ENCODE data around the gene SOX6. TPM values are rescaled to one million over a fixed set of nuclear protein-coding genes. Genes with fewer than 3 reads are reported as not detected.
A peak's percentile ranks its signal among the peaks of the same experiment; 100 is the strongest.

Gene SOX6
- total and polyA plus RNA-seq, 2 donors (not counting 1 experiment from before 2014, with no cell fraction given), result 3.0 to 5.1 TPM

DNA sequence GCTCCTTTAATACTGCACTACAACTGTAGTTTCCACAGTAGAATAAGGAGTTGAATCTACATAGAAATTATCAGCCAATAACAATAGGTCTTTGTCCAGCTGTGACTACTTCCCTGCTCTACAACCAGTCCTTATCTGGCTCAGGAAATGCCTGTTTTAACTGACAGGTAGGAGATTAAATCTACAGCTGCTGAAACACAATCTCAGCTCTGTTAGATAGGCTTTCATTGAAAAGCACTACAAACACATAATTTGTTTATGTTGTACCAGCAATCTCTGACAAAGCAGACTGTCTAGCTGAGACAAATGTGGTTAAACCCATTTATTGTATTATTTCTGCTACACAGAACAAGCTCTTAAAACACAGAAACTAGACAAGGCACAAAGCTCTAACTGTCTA lies 230.0 kb downstream of the SOX6 start:
- no peaks in the 10 kb centered on the region for H3K9me3 ChIP-seq (ENCODE audit: control insufficient read depth, insufficient read depth, low read depth, low read length)
- H3K4me3 ChIP-seq (replicated peaks in 1 of 4; ENCODE audit: control extremely low read depth in 1 of 4, insufficient read depth in 1 of 4, low read depth in 3 of 4, low read length in 4 of 4), result no peak overlapping the region
- no peaks in the 10 kb centered on the region for H3K36me3 ChIP-seq (ENCODE audit: control insufficient read depth, insufficient read depth, low read length)
- H3K4me1 ChIP-seq (ENCODE audit: control insufficient read depth, extremely low read depth, insufficient read depth, low read length), result no peaks in the 10 kb centered on the region
- no peak overlapping the region for H3K4me2 ChIP-seq (ENCODE audit: extremely low read depth, insufficient read depth, low read length)
- H3K9ac ChIP-seq (ENCODE audit: insufficient read depth, low read length), result no peak overlapping the region
- no peak overlapping the region for H2AFZ ChIP-seq (ENCODE audit: low read length)
- no peaks in the 10 kb centered on the region for H3K27me3 ChIP-seq (ENCODE audit: control insufficient read depth, insufficient read depth, low read length)
- TF ChIP-seq, protein P1, sequence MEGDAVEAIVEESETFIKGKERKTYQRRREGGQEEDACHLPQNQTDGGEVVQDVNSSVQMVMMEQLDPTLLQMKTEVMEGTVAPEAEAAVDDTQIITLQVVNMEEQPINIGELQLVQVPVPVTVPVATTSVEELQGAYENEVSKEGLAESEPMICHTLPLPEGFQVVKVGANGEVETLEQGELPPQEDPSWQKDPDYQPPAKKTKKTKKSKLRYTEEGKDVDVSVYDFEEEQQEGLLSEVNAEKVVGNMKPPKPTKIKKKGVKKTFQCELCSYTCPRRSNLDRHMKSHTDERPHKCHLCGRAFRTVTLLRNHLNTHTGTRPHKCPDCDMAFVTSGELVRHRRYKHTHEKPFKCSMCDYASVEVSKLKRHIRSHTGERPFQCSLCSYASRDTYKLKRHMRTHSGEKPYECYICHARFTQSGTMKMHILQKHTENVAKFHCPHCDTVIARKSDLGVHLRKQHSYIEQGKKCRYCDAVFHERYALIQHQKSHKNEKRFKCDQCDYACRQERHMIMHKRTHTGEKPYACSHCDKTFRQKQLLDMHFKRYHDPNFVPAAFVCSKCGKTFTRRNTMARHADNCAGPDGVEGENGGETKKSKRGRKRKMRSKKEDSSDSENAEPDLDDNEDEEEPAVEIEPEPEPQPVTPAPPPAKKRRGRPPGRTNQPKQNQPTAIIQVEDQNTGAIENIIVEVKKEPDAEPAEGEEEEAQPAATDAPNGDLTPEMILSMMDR (conservative IDR thresholded peaks at IDR 0.05 in 1 of 2, IDR thresholded peaks at IDR 0.05 in 1 of 2; ENCODE audit: low read depth in 1 of 2, low read length in 2 of 2), result no peak
- TF ChIP-seq EZH2 (IDR thresholded peaks at IDR 0.05; ENCODE audit: low read length, missing control alignments), result no peak
- H4K20me1 ChIP-seq (ENCODE audit: control insufficient read depth, extremely low read depth, insufficient read depth, low read length), result no peaks in the 10 kb centered on the region
- no peak overlapping the region for H3K27ac ChIP-seq (ENCODE audit: insufficient read depth, low read length)
- H3K79me2 ChIP-seq (ENCODE audit: control insufficient read depth, insufficient read depth, low read length), result no peaks in the 10 kb centered on the region
- peak in 1 of 2 donors; percentile 51 for DNase-seq (ENCODE audit: low read depth in 2 of 2)

DNA sequence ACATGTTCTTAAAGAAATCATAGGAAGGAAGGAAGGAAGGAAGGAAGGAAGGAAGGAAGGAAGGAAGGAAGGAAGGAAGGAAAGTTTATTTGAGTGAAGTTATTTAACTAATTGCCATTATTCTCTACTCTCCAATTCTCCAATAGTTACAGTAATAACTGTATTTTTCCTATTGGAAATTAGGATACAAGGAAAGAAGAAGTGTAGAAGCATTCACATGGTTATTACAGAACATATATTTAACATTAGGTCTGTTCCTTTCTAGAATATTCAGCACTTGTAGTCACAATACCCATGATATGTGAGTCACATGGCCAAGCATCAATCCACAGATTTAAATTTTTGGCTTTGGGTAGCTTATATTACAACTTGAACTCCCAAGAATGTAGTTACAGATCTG lies 230.6 kb downstream of the SOX6 start:
- Histone ChIP-seq H3K4me3 (replicated peaks in 1 of 4; ENCODE audit: control extremely low read depth in 1 of 4, insufficient read depth in 1 of 4, low read depth in 3 of 4, low read length in 4 of 4) (no peak overlapping the region), H3K9me3 (ENCODE audit: control insufficient read depth, insufficient read depth, low read depth, low read length) (no peaks in the 10 kb centered on the region), H3K79me2 (ENCODE audit: control insufficient read depth, insufficient read depth, low read length) (no peaks in the 10 kb centered on the region), H3K27ac (ENCODE audit: insufficient read depth, low read length) (no peak overlapping the region), H3K4me2 (ENCODE audit: extremely low read depth, insufficient read depth, low read length) (no peak overlapping the region), H2AFZ (ENCODE audit: low read length) (no peak overlapping the region), H3K27me3 (ENCODE audit: control insufficient read depth, insufficient read depth, low read length) (no peaks in the 10 kb centered on the region), H3K36me3 (ENCODE audit: control insufficient read depth, insufficient read depth, low read length) (no peaks in the 10 kb centered on the region), H3K9ac (ENCODE audit: insufficient read depth, low read length) (no peak overlapping the region), H3K4me1 (ENCODE audit: control insufficient read depth, extremely low read depth, insufficient read depth, low read length) (no peaks in the 10 kb centered on the region), H4K20me1 (ENCODE audit: control insufficient read depth, extremely low read depth, insufficient read depth, low read length) (no peaks in the 10 kb centered on the region)
- no peak for TF ChIP-seq EZH2 (IDR thresholded peaks at IDR 0.05; ENCODE audit: low read length, missing control alignments)
- TF ChIP-seq, protein P1 (conservative IDR thresholded peaks at IDR 0.05 in 1 of 2, IDR thresholded peaks at IDR 0.05 in 1 of 2; ENCODE audit: low read depth in 1 of 2, low read length in 2 of 2), result no peak
- no peak for DNase-seq (ENCODE audit: low read depth in 2 of 2)

DNA sequence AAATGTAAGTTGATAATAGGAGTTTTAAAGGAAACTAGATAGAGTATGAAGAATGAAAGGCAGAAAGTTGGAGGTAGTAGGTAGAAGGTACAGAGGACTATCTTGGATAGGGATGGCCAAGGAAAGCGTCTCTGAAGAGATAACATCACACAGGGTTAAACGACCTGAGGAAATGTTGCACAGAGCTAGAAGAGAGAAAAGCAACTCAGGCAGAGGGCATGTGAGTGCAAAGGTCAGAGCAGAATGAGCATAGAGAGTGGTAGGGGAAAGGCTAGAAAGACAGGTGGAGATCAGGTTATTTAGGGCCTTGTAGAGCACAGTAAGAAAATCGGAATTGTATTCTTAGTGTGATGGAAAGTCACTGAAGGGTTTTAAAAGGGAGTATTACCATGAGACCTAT lies 232.0 kb downstream of the SOX6 start:
- no peaks in the 10 kb centered on the region for H4K20me1 ChIP-seq (ENCODE audit: control insufficient read depth, extremely low read depth, insufficient read depth, low read length)
- no peak overlapping the region for H3K27ac ChIP-seq (ENCODE audit: insufficient read depth, low read length)
- H2AFZ ChIP-seq (ENCODE audit: low read length), result no peak overlapping the region
- DNase-seq (ENCODE audit: low read depth in 2 of 2), result no peak
- no peak for TF ChIP-seq EZH2 (IDR thresholded peaks at IDR 0.05; ENCODE audit: low read length, missing control alignments)
- TF ChIP-seq, protein P1 (conservative IDR thresholded peaks at IDR 0.05 in 1 of 2, IDR thresholded peaks at IDR 0.05 in 1 of 2; ENCODE audit: low read depth in 1 of 2, low read length in 2 of 2), result no peak
- H3K36me3 ChIP-seq (ENCODE audit: control insufficient read depth, insufficient read depth, low read length), result no peaks in the 10 kb centered on the region
- no peaks in the 10 kb centered on the region for H3K4me1 ChIP-seq (ENCODE audit: control insufficient read depth, extremely low read depth, insufficient read depth, low read length)
- no peak overlapping the region for H3K9ac ChIP-seq (ENCODE audit: insufficient read depth, low read length)
- no peak overlapping the region for H3K4me3 ChIP-seq (replicated peaks in 1 of 4; ENCODE audit: control extremely low read depth in 1 of 4, insufficient read depth in 1 of 4, low read depth in 3 of 4, low read length in 4 of 4)
- no peaks in the 10 kb centered on the region for H3K9me3 ChIP-seq (ENCODE audit: control insufficient read depth, insufficient read depth, low read depth, low read length)
- H3K4me2 ChIP-seq (ENCODE audit: extremely low read depth, insufficient read depth, low read length), result no peak overlapping the region
- H3K79me2 ChIP-seq (ENCODE audit: control insufficient read depth, insufficient read depth, low read length), result no peaks in the 10 kb centered on the region
- no peaks in the 10 kb centered on the region for H3K27me3 ChIP-seq (ENCODE audit: control insufficient read depth, insufficient read depth, low read length)

All from fibroblast of lung (primary cell).